HG02642 (cell line): ENCODE results near the gene CCDC70.

Source experiments
- ATAC-seq: cut with Tn5 transposase; IDR thresholded peaks from one replicate; pipeline ENCODE4 v1.9.1; 2021; ENCODE audit warnings: mild to moderate bottlenecking; ENCODE audit not compliant: unreplicated experiment, poor library complexity

CCDC70 gene

GRCh38 chr13:51828730-51829567 lies 32.8 kb upstream of the CCDC70 start:
- no peak for ATAC-seq

GRCh38 chr13:51829568-51829899 lies 32.2 kb upstream of the CCDC70 start:
- ATAC-seq: no peak

GRCh38 chr13:51831519-51831918 lies 30.2 kb upstream of the CCDC70 start:
- no peak for ATAC-seq

GRCh38 chr13:51832471-51833152 lies 29.2 kb upstream of the CCDC70 start:
- ATAC-seq: peak; percentile 78

- ATAC-seq: no peak
Observed at GRCh38 chr13:51833980-51834379, 27.8 kb upstream of the CCDC70 start.

GRCh38 chr13:51834581-51835171 lies 27.1 kb upstream of the CCDC70 start:
- no peak for ATAC-seq

- no peak for ATAC-seq
Observed at GRCh38 chr13:51837016-51837415, 24.8 kb upstream of the CCDC70 start.

GRCh38 chr13:51838240-51838846 lies 23.4 kb upstream of the CCDC70 start:
- no peak for ATAC-seq

GRCh38 chr13:51839711-51840540 lies 21.8 kb upstream of the CCDC70 start:
- ATAC-seq: no peak

- no peak for ATAC-seq
Observed at GRCh38 chr13:51840917-51841316, 20.9 kb upstream of the CCDC70 start.

GRCh38 chr13:51841732-51842131 lies 20.0 kb upstream of the CCDC70 start:
- ATAC-seq: no peak

- no peak for ATAC-seq
Observed at GRCh38 chr13:51843529-51843928, 18.2 kb upstream of the CCDC70 start.

GRCh38 chr13:51844862-51845573 lies 16.8 kb upstream of the CCDC70 start, which contains the start of gene TMEM272:
TMEM272 (minus strand) TSS chr13:51845177; CDS start chr13:51838530, 6,647 bp downstream.
- peak; percentile 78 for ATAC-seq

- peak; percentile 15 for ATAC-seq
Observed at GRCh38 chr13:51845574-51846318, 16.0 kb upstream of the CCDC70 start.

- no peak for ATAC-seq
Observed at GRCh38 chr13:51846756-51847155, 15.0 kb upstream of the CCDC70 start.

GRCh38 chr13:51848674-51849073 lies 13.1 kb upstream of the CCDC70 start:
- no peak for ATAC-seq

- ATAC-seq: no peak
Observed at GRCh38 chr13:51849145-51850101, 12.3 kb upstream of the CCDC70 start.
